CD4-positive, alpha-beta memory T cell (primary cell): ENCODE measurements around the gene HMCES. TPM values are rescaled to one million over a fixed set of nuclear protein-coding genes. Genes with fewer than 3 reads are reported as not detected.
A peak's percentile ranks its signal among the peaks of the same experiment; 100 is the strongest.
"Not testable (repeated sequence)": the region's sequence is repeated elsewhere in the genome, so short reads cannot be mapped to it uniquely, and the experiment has no call there.

Experiments
- CTCF ChIA-PET: fragments of 350-600 bp; sonication (Branson Sonifier 250); formaldehyde crosslinking; loops from one replicate; lab custom pipeline; 2021; ENCODE audit warnings: inconsistent platforms; ENCODE audit not compliant: partially characterized antibody; lab: Charles Lee
- POLR2A ChIA-PET: fragments of 350-600 bp; sonication (Branson Sonifier 250); formaldehyde crosslinking; loops from one replicate; lab custom pipeline; 2021; ENCODE audit not compliant: partially characterized antibody; lab: Charles Lee
- DNase-seq, 5 donors: peaks; one replicate each; pipeline versions ENCODE4 v3.0.0 to v3.0.0-alpha.2; 2020 to 2022; ENCODE audit warnings: mixed read lengths in 1 of 5
- H3K27ac ChIP-seq: one replicate; pipeline ENCODE4 v1.7.0; 2013; ENCODE audit warnings: low read depth, low read length
- H3K27me3 ChIP-seq: 2 replicates; pipeline ENCODE4 v1.7.0; 2013; ENCODE audit warnings: mild to moderate bottlenecking, low read length, moderate library complexity; ENCODE audit not compliant: insufficient read depth
- H3K36me3 ChIP-seq: 2 replicates; pipeline ENCODE4 v1.7.0; 2013; ENCODE audit warnings: mild to moderate bottlenecking, low read length, moderate library complexity; ENCODE audit not compliant: insufficient read depth
- H3K4me1 ChIP-seq: 2 replicates; pipeline ENCODE4 v1.7.0; 2013; ENCODE audit warnings: mild to moderate bottlenecking, low read length, moderate library complexity; ENCODE audit not compliant: insufficient read depth
- H3K4me3 ChIP-seq, 2 donors: one replicate each; pipeline ENCODE4 v1.7.0; 2013; ENCODE audit warnings: low read length in 2 of 2, mild to moderate bottlenecking in 1 of 2
- H3K9me3 ChIP-seq, 2 donors: one replicate each; pipeline ENCODE4 v1.7.0; 2013; ENCODE audit warnings: low read length in 2 of 2, control low read depth in 1 of 2; ENCODE audit not compliant: control insufficient read depth in 1 of 2
- H3K27ac Mint-ChIP-seq, 7 donors: one replicate each; pipeline ENCODE4 v1.8.0; 2020 to 2021; ENCODE audit warnings: mixed read lengths in 7 of 7, mild to moderate bottlenecking in 6 of 7, inconsistent platforms in 3 of 7, moderate library complexity in 3 of 7
- H3K27me3 Mint-ChIP-seq, 2 donors: one replicate each; pipeline ENCODE4 v1.8.0; 2020 to 2021; ENCODE audit warnings: mixed read lengths in 2 of 2
- H3K36me3 Mint-ChIP-seq, 2 donors: one replicate each; pipeline ENCODE4 v1.8.0; 2020 to 2021; ENCODE audit warnings: mixed read lengths in 2 of 2, inconsistent platforms in 1 of 2, mild to moderate bottlenecking in 1 of 2
- H3K4me1 Mint-ChIP-seq, 4 donors: one replicate each; pipeline ENCODE4 v1.8.0; 2020 to 2021; ENCODE audit warnings: mixed read lengths in 4 of 4, mild to moderate bottlenecking in 1 of 4
- H3K4me3 Mint-ChIP-seq, 8 donors: one replicate each; pipeline ENCODE4 v1.8.0; 2020 to 2021; ENCODE audit warnings: mixed read lengths in 8 of 8, mild to moderate bottlenecking in 7 of 8, moderate library complexity in 6 of 8, inconsistent platforms in 3 of 8
- H3K9me3 Mint-ChIP-seq, 8 donors: one replicate each; pipeline ENCODE4 v1.8.0; 2020 to 2021; ENCODE audit warnings: mixed read lengths in 8 of 8, mild to moderate bottlenecking in 5 of 8, inconsistent platforms in 3 of 8, moderate library complexity in 1 of 8
- intact Hi-C: fragments of 100-400 bp; cut with micrococcal nuclease; formaldehyde crosslinking; loops from one replicate; pipeline ENCODE4 v1.15.1; 2023
- polyA plus RNA-seq, 2 donors: library from polyadenylated mRNA; unstranded; fragments of 300-500 nt; fragmentation: Illumina TruSeq; gene quantifications; one replicate each; pipeline ENCODE4 v1.2.3, GENCODE V29; 2021
- total RNA-seq, 2 experiments: library from RNA; stranded (reverse); gene quantifications; one replicate each; pipeline ENCODE4 v1.2.3, GENCODE V29; 2021

HMCES gene
- total and polyA plus RNA-seq, 4 experiments from 2014 or later, result 50.1 to 100 (median 76.3) TPM

DNA sequence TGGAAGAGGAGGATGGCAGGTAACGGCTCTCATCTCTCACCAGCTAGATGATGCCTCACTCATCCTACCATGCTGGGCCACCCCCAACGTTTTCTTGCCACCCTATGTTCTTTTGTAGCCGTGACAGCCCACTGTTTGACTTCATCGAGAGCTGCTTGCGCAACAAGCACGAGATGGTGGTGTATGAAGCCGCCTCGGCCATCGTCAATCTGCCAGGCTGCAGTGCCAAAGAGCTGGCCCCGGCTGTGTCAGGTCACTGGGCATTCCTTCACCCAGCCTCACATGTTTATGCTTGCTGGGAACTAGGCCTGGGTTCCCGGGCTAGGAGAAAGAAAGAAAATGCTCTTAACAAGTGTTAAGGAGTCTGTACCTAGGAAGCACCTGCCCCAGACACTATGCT, 21.1 kb upstream of the HMCES start:
- Mint-ChIP-seq H3K4me3 (no peak overlapping the region), H3K27me3 (no peaks in the 10 kb centered on the region), H3K27ac (peak overlapping the region in 1 of 7 donors; percentile 60), H3K9me3 (no peaks in the 10 kb centered on the region), H3K36me3 (peaks cover 63 to 87% of the 10 kb centered on the region in 2 donors), H3K4me1 (peaks cover 5 to 18% (median 10%) of the 10 kb centered on the region in 4 donors)
- POLR2A ChIA-PET, result interaction anchor here (1.0 to 1.9 kb wide), 3 partner anchors 8 to 59 kb away, joined by 4 to 8 read pairs (median 5); partner anchors contain the start of genes COPG1 and HMCES
- peaks cover 83% of the 10 kb centered on the region for H3K36me3 ChIP-seq
- intact Hi-C loops, result no loop called here
- no peak overlapping the region for H3K4me3 ChIP-seq
- no peaks in the 10 kb centered on the region for H3K27me3 ChIP-seq
- H3K27ac ChIP-seq, result no peak overlapping the region
- DNase-seq, result no peak
- H3K9me3 ChIP-seq, result no peaks in the 10 kb centered on the region
- H3K4me1 ChIP-seq, result no peaks in the 10 kb centered on the region
- CTCF ChIA-PET, result interaction anchor here (0.8 to 1.4 kb wide), 3 partner anchors 8 to 204 kb away, joined by 3 to 6 read pairs (median 4); partner anchors contain the start of gene COPG1

DNA sequence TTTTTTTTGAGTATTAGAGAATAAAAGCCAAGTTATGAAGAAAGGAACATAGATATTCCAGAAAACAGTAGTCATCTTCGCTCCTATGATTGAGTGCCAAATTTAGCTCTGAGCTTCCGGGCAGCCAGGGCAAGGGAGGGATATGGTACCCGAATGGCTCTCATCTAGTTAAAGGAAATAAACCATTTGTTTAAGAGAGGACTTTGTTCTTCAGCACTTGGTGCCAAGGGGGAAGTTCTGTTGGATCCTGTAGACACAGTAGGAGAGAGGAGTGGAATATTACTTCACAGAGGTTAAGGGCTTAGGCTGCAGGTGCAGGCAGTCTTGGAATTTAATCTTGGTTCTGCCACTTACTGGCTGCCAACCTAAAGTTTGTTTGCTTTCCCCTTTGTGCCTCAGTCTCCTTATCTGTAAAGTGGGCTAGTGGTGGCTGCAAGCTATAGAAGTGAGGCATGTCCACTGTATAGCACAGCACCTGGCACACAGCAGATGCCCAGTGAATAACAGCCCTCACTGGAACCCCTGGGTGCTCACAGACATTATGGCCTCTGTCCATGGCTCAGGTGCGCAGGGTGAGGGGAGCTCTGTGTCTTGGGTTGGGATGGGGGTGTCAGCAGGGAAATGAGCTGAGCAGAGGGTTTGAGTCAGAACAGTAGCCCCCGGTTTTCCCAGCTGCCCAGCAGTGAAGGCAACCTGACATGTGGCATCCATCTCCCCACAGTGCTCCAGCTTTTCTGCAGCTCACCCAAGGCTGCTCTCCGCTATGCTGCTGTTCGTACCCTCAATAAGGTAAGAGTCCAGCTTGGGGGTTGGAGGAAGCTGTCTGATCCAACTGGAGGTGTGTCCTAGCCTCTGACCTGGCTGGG, 18.8 kb upstream of the HMCES start:
- H3K4me3 ChIP-seq, result no peak overlapping the region
- intact Hi-C loops, result no loop called here
- H3K4me1 ChIP-seq, result no peaks in the 10 kb centered on the region
- Mint-ChIP-seq H3K27me3 (no peaks in the 10 kb centered on the region), H3K4me1 (peaks cover 2 to 13% (median 7%) of the 10 kb centered on the region in 4 donors), H3K36me3 (peaks cover 64 to 86% of the 10 kb centered on the region in 2 donors), H3K4me3 (no peak overlapping the region), H3K9me3 (peaks cover 0 to 1% (median 0%) of the 10 kb centered on the region in 8 donors), H3K27ac (peak overlapping the region in 2 of 7 donors; percentile 10 to 57)
- H3K27me3 ChIP-seq, result no peaks in the 10 kb centered on the region
- POLR2A ChIA-PET, result interaction anchor here (1.2 to 1.9 kb wide), 3 partner anchors 11 to 56 kb away, joined by 3 to 9 read pairs (median 3); partner anchors contain the start of gene COPG1
- H3K27ac ChIP-seq, result no peak overlapping the region
- DNase-seq, result no peak
- H3K36me3 ChIP-seq, result peaks cover 77% of the 10 kb centered on the region
- no peaks in the 10 kb centered on the region for H3K9me3 ChIP-seq
- CTCF ChIA-PET, result interaction anchor here (0.7 to 1.6 kb wide), 4 partner anchors 11 to 289 kb away, joined by 3 to 4 read pairs (median 4); a partner anchor contains a TSS

DNA sequence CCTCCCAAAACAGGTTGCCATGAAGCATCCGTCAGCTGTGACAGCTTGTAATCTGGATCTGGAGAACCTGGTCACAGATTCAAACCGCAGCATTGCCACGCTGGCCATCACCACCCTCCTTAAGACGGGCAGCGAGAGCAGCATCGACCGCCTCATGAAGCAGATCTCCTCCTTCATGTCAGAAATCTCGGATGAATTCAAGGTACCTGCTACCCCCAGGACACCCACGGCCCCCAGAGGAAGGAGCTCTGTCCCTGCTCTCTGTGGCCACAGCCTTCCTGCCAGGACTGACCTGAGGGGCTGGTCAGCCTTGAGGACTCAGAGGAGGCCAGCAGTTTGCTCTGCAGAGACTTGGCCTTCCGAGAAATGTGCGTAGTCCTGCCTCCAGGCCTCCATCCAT, 18.1 kb upstream of the HMCES start:
- Mint-ChIP-seq H3K4me3 (no peak overlapping the region), H3K9me3 (peaks cover 0 to 1% (median 0%) of the 10 kb centered on the region in 8 donors), H3K36me3 (peaks cover 65 to 90% of the 10 kb centered on the region in 2 donors), H3K4me1 (peaks cover 2 to 13% (median 7%) of the 10 kb centered on the region in 4 donors), H3K27ac (no peak overlapping the region), H3K27me3 (no peaks in the 10 kb centered on the region)
- intact Hi-C loops, result no loop called here
- no peaks in the 10 kb centered on the region for H3K27me3 ChIP-seq
- no peak overlapping the region for H3K4me3 ChIP-seq
- no peak overlapping the region for H3K27ac ChIP-seq
- DNase-seq, result no peak
- H3K4me1 ChIP-seq, result no peaks in the 10 kb centered on the region
- ChIA-PET POLR2A (interaction anchor here (1.2 to 1.9 kb wide), 3 partner anchors 11 to 56 kb away, joined by 3 to 9 read pairs (median 3); partner anchors contain the start of gene COPG1), CTCF (interaction anchor here (1.0 to 1.8 kb wide), 4 partner anchors 15 to 290 kb away, joined by 3 to 9 read pairs (median 4); no protein-coding TSS in a partner anchor)
- H3K9me3 ChIP-seq, result no peaks in the 10 kb centered on the region
- peaks cover 75% of the 10 kb centered on the region for H3K36me3 ChIP-seq

DNA sequence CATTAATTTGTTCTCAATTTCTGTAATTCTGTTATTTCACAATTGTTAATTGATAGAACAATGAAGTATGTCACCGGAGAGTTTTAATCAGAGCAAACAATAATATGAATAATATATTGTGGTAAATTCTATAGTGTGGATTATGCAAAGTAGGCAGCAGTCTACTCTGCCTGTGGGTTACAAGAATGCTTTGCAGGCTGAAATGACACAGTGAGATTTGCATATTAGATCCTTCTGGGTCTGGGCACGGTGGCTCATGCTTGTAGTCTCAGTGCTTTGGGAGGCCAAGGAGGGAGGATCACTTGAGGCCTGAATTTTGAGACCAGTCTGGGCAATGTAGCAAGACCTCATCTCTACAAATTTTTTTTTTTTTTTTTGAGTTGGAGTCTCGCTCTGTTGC, 16.8 kb upstream of the HMCES start:
- Histone ChIP-seq H3K4me1 (no peaks in the 10 kb centered on the region), H3K9me3 (no peaks in the 10 kb centered on the region), H3K27ac (no peak overlapping the region), H3K36me3 (peaks cover 74% of the 10 kb centered on the region), H3K4me3 (no peak overlapping the region), H3K27me3 (no peaks in the 10 kb centered on the region)
- no peak overlapping the region for H3K4me3 Mint-ChIP-seq
- intact Hi-C loops, result no loop called here
- ChIA-PET CTCF (interaction anchor here (1.3 to 1.8 kb wide), 3 partner anchors 10 to 60 kb away, joined by 3 to 9 read pairs (median 3); no protein-coding TSS in a partner anchor), POLR2A (interaction anchor here (0.6 to 1.9 kb wide), 5 partner anchors 8 to 482 kb away, joined by 3 to 9 read pairs (median 3); partner anchors contain the start of genes CNBP and RAB43)
- H3K36me3 Mint-ChIP-seq, result peaks cover 62 to 86% of the 10 kb centered on the region in 2 donors
- no peaks in the 10 kb centered on the region for H3K27me3 Mint-ChIP-seq
- peaks cover 0 to 1% (median 0%) of the 10 kb centered on the region in 8 donors for H3K9me3 Mint-ChIP-seq
- peaks cover 2 to 8% (median 7%) of the 10 kb centered on the region in 4 donors for H3K4me1 Mint-ChIP-seq
- no peak for DNase-seq
- peak overlapping the region in 3 of 7 donors; percentile 19 to 77 (median 68) for H3K27ac Mint-ChIP-seq

DNA sequence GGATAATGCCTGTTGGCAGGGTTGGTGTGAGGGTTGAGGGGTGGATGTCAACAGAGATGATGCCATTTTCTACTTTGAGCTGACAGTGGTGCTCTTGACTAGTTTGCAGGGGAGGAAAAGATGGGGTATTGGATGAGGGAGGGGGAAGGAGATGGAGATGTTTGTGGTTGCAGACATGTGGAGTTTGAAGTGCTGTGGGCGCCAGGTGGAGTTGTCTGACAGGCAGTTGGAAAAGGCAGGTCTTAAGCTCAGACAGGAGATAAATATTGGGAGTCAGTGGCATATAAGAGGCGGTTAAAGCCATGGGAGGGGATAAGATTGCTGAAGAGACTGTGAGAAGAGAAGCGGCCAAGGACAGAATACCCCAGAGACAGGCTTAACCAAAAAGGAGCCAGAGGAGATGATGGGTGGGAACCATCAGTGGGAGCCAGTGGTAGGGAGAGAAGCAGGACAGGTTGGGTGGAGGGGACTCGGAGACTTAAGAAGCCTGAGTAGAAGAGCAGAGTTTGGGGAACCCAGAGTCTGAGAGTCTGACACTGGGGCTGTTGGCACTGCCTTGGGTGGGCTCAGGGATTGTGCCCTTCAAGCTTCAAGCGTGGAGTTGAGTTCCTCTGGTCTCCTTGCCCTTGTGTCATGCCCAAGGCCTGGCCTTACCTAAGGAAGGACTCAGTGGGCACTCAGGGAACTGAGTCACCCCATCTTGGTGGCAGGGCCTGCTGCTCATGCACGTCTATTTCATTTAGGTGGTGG, 15.3 kb upstream of the HMCES start:
- no peak for DNase-seq
- peaks cover 2 to 8% (median 7%) of the 10 kb centered on the region in 4 donors for H3K4me1 Mint-ChIP-seq
- Histone ChIP-seq H3K27ac (no peak overlapping the region), H3K9me3 (no peaks in the 10 kb centered on the region), H3K27me3 (no peaks in the 10 kb centered on the region), H3K4me1 (no peaks in the 10 kb centered on the region), H3K4me3 (no peak overlapping the region), H3K36me3 (peaks cover 74% of the 10 kb centered on the region)
- ChIA-PET CTCF (interaction anchor here (1.2 to 1.4 kb wide), 2 partner anchors 11 to 53 kb away, joined by 3 to 4 read pairs; a partner anchor contains a TSS), POLR2A (interaction anchor here (1.4 to 1.7 kb wide), 2 partner anchors 10 to 142 kb away, joined by 3 read pairs; partner anchors contain the start of gene RAB43)
- peaks cover 56 to 86% of the 10 kb centered on the region in 2 donors for H3K36me3 Mint-ChIP-seq
- H3K4me3 Mint-ChIP-seq, result no peak overlapping the region
- peak overlapping the region in 4 of 7 donors; percentile 6 to 87 (median 44) for H3K27ac Mint-ChIP-seq
- intact Hi-C loops, result no loop called here
- H3K27me3 Mint-ChIP-seq, result no peaks in the 10 kb centered on the region
- peaks cover 0 to 1% (median 0%) of the 10 kb centered on the region in 8 donors for H3K9me3 Mint-ChIP-seq

DNA sequence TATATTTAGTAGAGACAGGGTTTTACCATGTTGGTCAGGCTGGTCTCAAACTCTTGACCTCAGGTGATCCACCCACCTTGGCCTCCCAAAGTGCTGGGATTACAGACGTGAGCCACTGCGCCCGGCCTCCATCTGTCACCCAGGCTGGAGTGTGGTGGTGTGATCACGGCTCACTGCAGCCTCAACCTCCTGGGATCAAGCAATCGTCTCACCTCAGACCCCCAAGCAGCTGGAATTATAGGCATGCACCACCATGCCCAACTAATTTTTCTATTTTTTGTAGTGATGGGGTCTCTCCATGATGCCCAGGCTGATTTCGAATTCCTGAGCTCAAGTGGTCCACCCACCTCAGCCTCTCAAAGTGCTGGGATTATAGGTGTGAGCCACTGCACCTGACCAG, 13.7 kb upstream of the HMCES start:
- H3K36me3 Mint-ChIP-seq, result peaks cover 60 to 86% of the 10 kb centered on the region in 2 donors
- peaks cover 82% of the 10 kb centered on the region for H3K36me3 ChIP-seq
- H3K4me1 Mint-ChIP-seq, H3K9me3 Mint-ChIP-seq, H3K4me3 Mint-ChIP-seq, intact Hi-C loops, H3K4me1 ChIP-seq, H3K9me3 ChIP-seq, H3K27me3 Mint-ChIP-seq, H3K27ac ChIP-seq, H3K27ac Mint-ChIP-seq, DNase-seq, H3K27me3 ChIP-seq, H3K4me3 ChIP-seq: not testable (repeated sequence)
- CTCF ChIA-PET, result interaction anchor here (2.0 kb wide), 1 partner anchor 51 kb away, joined by 8 read pairs; a partner anchor contains a TSS
- POLR2A ChIA-PET, result interaction anchor here (1.1 to 1.4 kb wide), 2 partner anchors 14 to 238 kb away, joined by 3 to 4 read pairs; partner anchors contain the start of gene HMCES
